ES-I3 (cell line): ENCODE data around the gene GPR137.
A peak's percentile ranks its signal among the peaks of the same experiment; 100 is the strongest.
"Not testable (repeated sequence)": the region's sequence is repeated elsewhere in the genome, so short reads cannot be mapped to it uniquely, and the experiment has no call there.

Experiments
- H3K36me3 ChIP-seq: 2 replicates; pipeline ENCODE4 v1.6.1; 2013; ENCODE audit warnings: mild to moderate bottlenecking, low read length, control low read depth, moderate library complexity; ENCODE audit not compliant: insufficient read depth
- H3K4me1 ChIP-seq: 2 replicates; pipeline ENCODE4 v1.6.1; 2013; ENCODE audit warnings: mild to moderate bottlenecking, control low read depth, low read length; ENCODE audit not compliant: insufficient read depth
- H3K9ac ChIP-seq: 2 replicates; pipeline ENCODE4 v1.6.1; 2013; ENCODE audit warnings: low read depth, mild to moderate bottlenecking, low read length, moderate library complexity
- H3K9me3 ChIP-seq: 2 replicates; pipeline ENCODE4 v1.6.1; 2013; ENCODE audit warnings: mild to moderate bottlenecking, low read length, moderate library complexity; ENCODE audit not compliant: control insufficient read depth, insufficient read depth

The GPR137 gene

GRCh38 chr11:64245797-64246620 is 39.6 kb upstream of the GPR137 start:
- Histone ChIP-seq H3K4me1 (peaks cover 28% of the 10 kb centered on the region), H3K9me3 (no peaks in the 10 kb centered on the region), H3K9ac (peak overlapping the region; percentile 86), H3K36me3 (no peaks in the 10 kb centered on the region)

GRCh38 chr11:64246621-64246870 is 39.1 kb upstream of the GPR137 start:
- not testable (repeated sequence) for H3K9me3 ChIP-seq, H3K36me3 ChIP-seq
- H3K4me1 ChIP-seq, result peaks cover 28% of the 10 kb centered on the region
- peak overlapping the region; percentile 86 for H3K9ac ChIP-seq

GRCh38 chr11:64246871-64247728 is 38.5 kb upstream of the GPR137 start, which contains the start of gene PPP1R14B:
Gene PPP1R14B, minus strand, starts transcription at chr11:64246943. Its CDS starts 270 bp downstream, at chr11:64246673.
- peaks cover 28% of the 10 kb centered on the region for H3K4me1 ChIP-seq
- no peaks in the 10 kb centered on the region for H3K9me3 ChIP-seq
- peak within 1 kb of the TSS; percentile 86 for H3K9ac ChIP-seq
- H3K36me3 ChIP-seq, result no peaks in the 10 kb centered on the region

GRCh38 chr11:64247729-64248531 is 37.7 kb upstream of the GPR137 start:
- H3K9me3 ChIP-seq, result no peaks in the 10 kb centered on the region
- peak overlapping the region; percentile 86 for H3K9ac ChIP-seq
- H3K36me3 ChIP-seq, result no peaks in the 10 kb centered on the region
- peaks cover 30% of the 10 kb centered on the region for H3K4me1 ChIP-seq

- Histone ChIP-seq H3K9me3 (no peaks in the 10 kb centered on the region), H3K9ac (no peak overlapping the region), H3K4me1 (peaks cover 30% of the 10 kb centered on the region), H3K36me3 (no peaks in the 10 kb centered on the region)
Measured at GRCh38 chr11:64248578-64248977, 37.1 kb upstream of the GPR137 start.

GRCh38 chr11:64249038-64249437 is 36.6 kb upstream of the GPR137 start:
- peaks cover 30% of the 10 kb centered on the region for H3K4me1 ChIP-seq
- H3K9ac ChIP-seq, result no peak overlapping the region
- H3K36me3 ChIP-seq, result no peaks in the 10 kb centered on the region
- H3K9me3 ChIP-seq, result no peaks in the 10 kb centered on the region

- Histone ChIP-seq H3K9me3 (no peaks in the 10 kb centered on the region), H3K9ac (no peak overlapping the region), H3K4me1 (peaks cover 30% of the 10 kb centered on the region), H3K36me3 (no peaks in the 10 kb centered on the region)
Measured at GRCh38 chr11:64249563-64250414, 35.9 kb upstream of the GPR137 start.

- H3K4me1 ChIP-seq, result peaks cover 30% of the 10 kb centered on the region
- peak overlapping the region; percentile 82 for H3K9ac ChIP-seq
- H3K9me3 ChIP-seq, result no peaks in the 10 kb centered on the region
- no peaks in the 10 kb centered on the region for H3K36me3 ChIP-seq
Measured at GRCh38 chr11:64250415-64251015, 35.1 kb upstream of the GPR137 start.

- Histone ChIP-seq H3K36me3 (peaks cover 4% of the 10 kb centered on the region), H3K4me1 (peaks cover 30% of the 10 kb centered on the region), H3K9ac (peak within 1 kb of the TSS; percentile 82), H3K9me3 (no peaks in the 10 kb centered on the region)
Measured at GRCh38 chr11:64251016-64251752, 34.5 kb upstream of the GPR137 start, which contains the start of gene PLCB3. Gene PLCB3, plus strand, starts transcription at chr11:64251530. Its CDS starts 120 bp downstream, at chr11:64251650.

- Histone ChIP-seq H3K4me1 (peaks cover 30% of the 10 kb centered on the region), H3K9ac (peak overlapping the region; percentile 82), H3K36me3 (peaks cover 7% of the 10 kb centered on the region), H3K9me3 (no peaks in the 10 kb centered on the region)
Measured at GRCh38 chr11:64251753-64252002, 34.0 kb upstream of the GPR137 start.

GRCh38 chr11:64252003-64252872 is 33.4 kb upstream of the GPR137 start:
- no peaks in the 10 kb centered on the region for H3K9me3 ChIP-seq
- H3K36me3 ChIP-seq, result peaks cover 7% of the 10 kb centered on the region
- peak overlapping the region; percentile 82 for H3K9ac ChIP-seq
- peaks cover 30% of the 10 kb centered on the region for H3K4me1 ChIP-seq

GRCh38 chr11:64253043-64253442 is 32.6 kb upstream of the GPR137 start:
- Histone ChIP-seq H3K4me1 (peaks cover 27% of the 10 kb centered on the region), H3K9me3 (no peaks in the 10 kb centered on the region), H3K9ac (no peak overlapping the region), H3K36me3 (peaks cover 7% of the 10 kb centered on the region)
